Raji (cell line): ENCODE data around the gene CTTN.

Source experiments
- POLR2A ChIP-seq: IDR thresholded peaks from 2 replicates; pipeline ENCODE4 v1.6.1; 2011; ENCODE audit warnings: low read depth, low read length, control low read depth; ENCODE audit not compliant: insufficient read depth

Gene CTTN

DNA sequence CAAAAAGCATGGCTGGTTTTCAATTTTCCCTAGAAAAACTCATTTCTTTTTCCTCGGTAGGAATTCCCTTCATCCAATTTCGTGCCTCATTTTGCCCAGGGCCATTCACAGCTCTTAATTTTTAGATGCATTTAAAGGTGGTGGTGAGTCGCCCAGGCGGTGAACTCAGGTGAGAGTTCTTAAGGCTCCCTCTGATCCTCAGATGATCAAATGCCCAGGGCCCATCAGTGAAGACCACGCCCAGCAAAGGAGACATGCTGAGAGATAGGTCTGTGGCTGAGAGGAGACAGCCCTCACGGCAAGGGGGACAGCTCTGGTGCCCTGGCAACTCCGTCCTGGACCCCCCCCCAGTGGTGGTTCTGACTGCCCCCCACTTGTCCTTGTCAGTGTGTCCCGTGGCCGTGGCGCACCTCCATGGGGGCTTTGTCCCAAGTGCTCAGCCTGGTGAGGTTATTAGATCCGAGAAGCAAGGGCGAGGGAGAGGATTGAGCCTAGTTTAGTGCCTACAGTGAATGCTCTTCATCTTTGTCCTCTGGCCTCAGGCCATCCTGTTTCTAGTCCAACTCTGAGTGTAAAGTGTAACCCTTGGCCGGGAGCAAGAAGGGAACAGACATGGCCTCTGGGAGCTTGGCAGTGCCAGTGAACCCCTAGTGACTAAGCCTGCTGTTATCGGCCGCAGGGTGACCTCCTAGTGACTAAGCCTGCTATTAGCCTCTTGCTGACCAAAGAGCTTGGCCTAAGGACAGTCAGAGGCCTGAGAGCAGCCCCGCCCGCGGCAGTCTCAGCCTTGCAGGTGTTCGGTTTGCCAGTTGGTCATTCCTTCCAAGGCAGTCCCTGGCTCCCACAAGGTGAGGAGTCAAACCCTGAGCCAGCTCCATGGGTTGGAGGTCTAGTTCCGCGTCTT, 83.5 kb downstream of the CTTN start:
- no peak for TF ChIP-seq POLR2A

DNA sequence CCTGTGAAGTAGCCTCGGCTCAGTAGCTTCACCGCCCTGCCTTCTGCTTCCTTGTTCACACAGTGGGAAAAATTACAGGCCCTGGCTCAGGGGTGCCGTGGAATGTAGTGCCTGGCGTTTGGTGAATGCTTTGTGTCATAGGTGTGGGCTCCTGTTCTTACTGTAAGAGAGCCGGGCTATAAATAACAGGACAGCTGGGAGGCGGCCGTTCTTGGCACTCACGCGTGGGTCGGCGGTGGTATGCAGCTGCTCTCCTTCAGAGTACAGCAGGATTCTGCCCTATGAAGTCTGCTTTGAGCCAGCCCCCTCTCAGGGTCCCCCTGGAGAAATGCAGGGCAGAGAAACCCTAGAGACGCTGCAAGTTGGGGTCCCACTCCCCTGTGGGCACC, 84.2 kb downstream of the CTTN start:
- no peak for TF ChIP-seq POLR2A

DNA sequence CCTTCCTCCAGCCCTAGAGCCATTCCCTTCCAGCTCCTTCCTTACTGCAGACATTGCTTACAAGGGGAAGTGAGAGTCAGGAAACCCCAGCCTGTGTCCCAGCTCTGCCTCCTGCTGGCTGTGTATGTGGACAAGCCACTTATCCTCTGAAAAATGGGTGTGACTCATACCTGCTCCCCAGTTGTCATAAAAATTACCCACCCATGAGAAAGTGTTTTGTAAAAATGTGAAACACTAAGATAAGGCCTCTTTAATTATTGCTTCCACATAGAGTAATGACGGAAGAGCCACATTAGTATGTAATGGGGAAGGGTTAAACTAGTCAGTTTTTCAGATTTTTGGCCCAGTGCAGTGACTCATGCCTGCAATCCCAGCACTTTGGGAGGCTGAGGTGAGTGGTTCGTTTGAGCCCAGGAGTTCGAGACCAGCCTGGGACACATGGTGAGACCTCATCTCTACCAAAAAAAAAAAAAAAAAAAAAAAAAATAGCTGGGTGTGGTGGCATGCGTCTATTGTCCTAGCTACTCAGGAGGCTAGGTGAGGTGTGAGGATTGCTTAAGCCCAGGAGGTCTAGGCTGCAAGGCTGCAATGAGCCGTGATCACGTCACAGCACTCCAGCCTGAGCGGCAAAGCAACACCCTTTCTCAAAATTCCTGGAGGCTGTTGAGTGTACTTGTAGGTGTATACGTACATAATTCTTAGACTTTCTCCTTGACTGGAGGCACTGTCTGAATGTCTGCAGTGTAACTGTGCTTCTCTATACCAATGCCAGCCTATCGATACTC, 84.9 kb downstream of the CTTN start:
- no peak for TF ChIP-seq POLR2A

DNA sequence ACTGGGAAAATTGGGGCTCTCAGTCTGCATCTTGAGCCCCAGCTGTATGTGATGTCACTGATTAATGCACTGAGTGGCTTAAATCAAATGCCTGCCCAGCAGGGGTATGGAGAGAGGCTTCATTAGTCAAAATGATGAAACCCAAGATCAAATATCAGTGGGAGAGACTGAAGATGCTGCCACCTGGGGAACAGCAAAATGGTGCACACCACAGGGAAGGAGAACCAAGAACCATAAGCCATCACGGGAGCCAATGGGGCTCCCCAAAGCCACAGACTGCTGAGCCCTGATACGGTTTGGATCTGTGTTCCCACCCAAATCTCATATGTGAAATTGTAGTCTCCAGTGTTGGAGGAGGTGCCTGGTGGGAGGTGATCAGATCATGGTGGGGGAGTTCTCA, 85.6 kb downstream of the CTTN start:
- no peak for TF ChIP-seq POLR2A

DNA sequence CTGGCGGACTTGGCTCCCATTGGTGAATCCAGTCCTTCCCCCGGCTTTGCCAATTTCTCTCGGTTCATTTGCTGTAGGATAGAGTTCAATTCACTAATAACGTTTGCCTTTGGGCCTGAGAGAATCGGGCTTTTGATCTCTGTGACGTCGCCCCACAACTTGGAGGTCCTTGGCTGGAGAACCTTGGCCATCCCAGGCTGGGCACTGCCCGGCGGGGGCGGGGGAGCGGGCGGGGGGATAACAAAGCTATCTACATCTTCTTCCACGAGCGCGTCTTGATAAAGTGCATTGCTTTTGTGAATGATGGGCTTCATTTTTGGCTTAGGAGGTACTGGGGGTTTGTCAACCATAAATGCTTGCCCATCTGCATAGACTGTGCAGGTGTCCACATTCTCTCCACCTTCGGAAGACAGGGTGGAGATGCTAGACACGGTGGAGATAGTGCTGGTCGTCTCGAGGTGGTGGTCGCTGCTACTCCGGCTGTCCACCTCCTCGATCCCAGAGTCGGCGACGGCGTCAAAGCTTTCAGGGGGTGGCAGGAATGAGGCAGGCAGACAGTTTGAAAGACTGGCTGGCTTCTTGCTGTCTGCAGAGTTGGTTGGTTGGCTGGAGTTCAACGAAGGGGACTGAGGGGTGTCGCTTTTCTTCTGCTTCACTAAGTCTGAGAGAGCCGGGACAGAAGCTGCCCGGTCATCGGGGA, 87.1 kb downstream of the CTTN start:
- TF ChIP-seq POLR2A: no peak

DNA sequence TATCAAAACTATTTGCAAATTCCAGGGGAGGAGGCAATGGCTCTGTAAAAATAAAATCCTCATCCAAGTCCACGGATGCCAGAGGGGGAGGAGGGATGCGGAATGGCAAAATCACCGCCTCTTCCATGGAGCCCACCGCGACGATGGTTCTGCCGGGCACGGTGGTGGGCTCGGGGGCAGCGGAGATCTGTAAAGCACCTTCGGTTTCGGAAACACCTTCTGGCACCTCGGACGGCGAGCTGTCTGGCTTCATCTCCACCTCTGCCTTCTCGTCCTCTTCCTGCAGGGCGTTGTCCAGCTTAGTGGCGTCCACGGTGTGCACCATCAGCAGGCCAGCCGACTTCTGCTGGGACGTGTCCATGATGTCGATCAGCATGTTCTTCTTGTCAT, 87.7 kb downstream of the CTTN start:
- no peak for TF ChIP-seq POLR2A
